GM23338 (cell line): ENCODE data around the gene ATP5PO. TPM values are rescaled to one million over a fixed set of nuclear protein-coding genes. Genes with fewer than 3 reads are reported as not detected.

Experiments used
- ATAC-seq: fragments of 200-7000 bp; cut with Tn5 transposase; 3 replicates; pipeline ENCODE4 v1.9.1; 2020
- DNase-seq: peaks from one replicate; pipeline ENCODE4 v3.0.0-alpha.2; 2015; ENCODE audit warnings: low spot score
- H2AFZ ChIP-seq: fragments of 200-600 bp; sonication (generic); 2 replicates; pipeline ENCODE4 v1.8.0; 2016; ENCODE audit warnings: antibody characterized with exemption, mild to moderate bottlenecking, moderate library complexity
- H3F3A ChIP-seq: fragments of 200-600 bp; sonication (generic); replicated peaks from 2 replicates; pipeline ENCODE4 v1.8.0; 2017; ENCODE audit warnings: antibody characterized with exemption, mixed run types, low read depth
- H3K27ac ChIP-seq: fragments of 200-600 bp; sonication (generic); 2 replicates; pipeline ENCODE4 v1.6.1; 2016; ENCODE audit warnings: low read depth
- H3K27me3 ChIP-seq: fragments of 200-600 bp; sonication (generic); 2 replicates; pipeline ENCODE4 v1.8.0; 2016; ENCODE audit warnings: mild to moderate bottlenecking, mixed run types, moderate library complexity; ENCODE audit not compliant: insufficient read depth
- H3K36me3 ChIP-seq: fragments of 200-600 bp; sonication (generic); 2 replicates; pipeline ENCODE4 v1.8.0; 2016; ENCODE audit warnings: mild to moderate bottlenecking; ENCODE audit not compliant: insufficient read depth
- H3K4me1 ChIP-seq: fragments of 200-600 bp; sonication (generic); 2 replicates; pipeline ENCODE4 v1.8.0; 2016; ENCODE audit warnings: mild to moderate bottlenecking, moderate library complexity; ENCODE audit not compliant: insufficient read depth
- H3K4me2 ChIP-seq: fragments of 200-600 bp; sonication (generic); 2 replicates; pipeline ENCODE4 v1.7.1; 2017; ENCODE audit warnings: mixed run types
- H3K4me3 ChIP-seq: fragments of 200-600 bp; sonication (generic); 2 replicates; pipeline ENCODE4 v1.6.1; 2016; ENCODE audit warnings: mixed run types
- H3K79me2 ChIP-seq: fragments of 200-600 bp; sonication (generic); replicated peaks from 2 replicates; pipeline ENCODE4 v1.8.0; 2017; ENCODE audit warnings: mild to moderate bottlenecking; ENCODE audit not compliant: insufficient read depth
- H3K9me2 ChIP-seq: fragments of 200-600 bp; sonication (generic); 2 replicates; pipeline ENCODE4 v1.8.0; 2017; ENCODE audit not compliant: insufficient read depth
- H4K20me1 ChIP-seq: fragments of 200-600 bp; sonication (generic); replicated peaks from 2 replicates; pipeline ENCODE4 v1.8.0; 2017; ENCODE audit warnings: mild to moderate bottlenecking; ENCODE audit not compliant: insufficient read depth
- H3K27ac Mint-ChIP-seq: 2 replicates; pipeline ENCODE4 v1.8.0; 2020; ENCODE audit warnings: inconsistent platforms, mild to moderate bottlenecking, moderate library complexity, mixed read lengths
- H3K27me3 Mint-ChIP-seq: 3 replicates; pipeline ENCODE4 v1.8.0; 2022; ENCODE audit warnings: low read depth, mild to moderate bottlenecking, moderate library complexity, mixed read lengths, inconsistent platforms; ENCODE audit not compliant: insufficient read depth, poor library complexity
- H3K36me3 Mint-ChIP-seq: 3 replicates; pipeline ENCODE4 v1.8.0; 2021; ENCODE audit warnings: low read depth, mild to moderate bottlenecking, inconsistent platforms, moderate library complexity, mixed read lengths
- H3K4me1 Mint-ChIP-seq: 3 replicates; pipeline ENCODE4 v1.8.0; 2020; ENCODE audit warnings: mild to moderate bottlenecking, inconsistent platforms, mixed read lengths
- H3K4me3 Mint-ChIP-seq: 3 replicates; pipeline ENCODE4 v1.8.0; 2021; ENCODE audit warnings: moderate library complexity, mild to moderate bottlenecking, inconsistent platforms, mixed read lengths
- H3K9me3 Mint-ChIP-seq: 3 replicates; pipeline ENCODE4 v1.8.0; 2020; ENCODE audit warnings: moderate library complexity, mild to moderate bottlenecking, inconsistent platforms, mixed read lengths
- CTCF ChIP-seq, 2 experiments: fragments of 200-600 bp in 1 of 2; sonication (generic) in 1 of 2; conservative IDR thresholded peaks; 2 replicates each; pipeline versions ENCODE4 v1.5.1 to v1.6.1; 2016 to 2017; ENCODE audit warnings: antibody characterized with exemption in 2 of 2, low read depth in 2 of 2, mild to moderate bottlenecking in 2 of 2, moderate library complexity in 1 of 2
- EZH2phosphoT487 ChIP-seq: fragments of 200-600 bp; sonication (generic); IDR thresholded peaks from one replicate; pipeline ENCODE4 v1.8.1; 2018; ENCODE audit warnings: antibody characterized with exemption; ENCODE audit not compliant: unreplicated experiment
- ZNF462 ChIP-seq: fragments of 250-450 bp; sonication (Bioruptor Pico); IDR thresholded peaks from 2 replicates; pipeline ENCODE4 v1.5.0; 2020; ENCODE audit warnings: mild to moderate bottlenecking, moderate library complexity
- polyA plus RNA-seq: library from polyadenylated mRNA; unstranded; fragments of >200 nt; fragmentation: Nextera tagmentation; extraction: Ambion mirVana; gene quantifications from 2 replicates; pipeline ENCODE4 v1.2.1, GENCODE V29; 2016
- total RNA-seq: library from RNA; depleted of rRNA; stranded (reverse); fragments of >200 nt; shearing (Covaris generic); gene quantifications from 2 replicates; pipeline ENCODE4 v1.2.3, GENCODE V29; 2014

ATP5PO gene
- total and polyA plus RNA-seq, 2 experiments from 2014 or later: 244 to 522 TPM

- TF ChIP-seq ZNF462: no peak
- TF ChIP-seq CTCF (conservative IDR thresholded peaks at IDR 0.05; ENCODE audit: low read depth in 2 of 2): no peak
These were observed 58.6 kb downstream of the ATP5PO start (continued) for GRCh38 chr21:33856893-33857527.

GRCh38 chr21:33855190-33855589, 60.4 kb downstream of the ATP5PO start:
- Mint-ChIP-seq H3K4me1 (peaks cover 14% of the 10 kb centered on the region), H3K27ac (no peak overlapping the region), H3K9me3 (no peaks in the 10 kb centered on the region), H3K36me3 (no peaks in the 10 kb centered on the region), H3K27me3 (peaks cover 3% of the 10 kb centered on the region), H3K4me3 (no peak overlapping the region)
- peaks cover 13% of the 10 kb centered on the region for H3K4me1 ChIP-seq
- peak; percentile 49 to 53 for TF ChIP-seq CTCF (conservative IDR thresholded peaks at IDR 0.05; ENCODE audit: low read depth in 2 of 2)
- TF ChIP-seq EZH2phosphoT487: no peak
- no peak overlapping the region for H3K4me3 ChIP-seq
- no peaks in the 10 kb centered on the region for H4K20me1 ChIP-seq
- H3K9me2 ChIP-seq: 0 out of 2 replicates have a peak, but pooled peaks cover 6% of the 10 kb centered on the region
- H3F3A ChIP-seq: no peaks in the 10 kb centered on the region
- H3K27me3 ChIP-seq: no peaks in the 10 kb centered on the region
- H3K4me2 ChIP-seq: no peak overlapping the region
- H2AFZ ChIP-seq: no peak overlapping the region
- ATAC-seq: no peak
- peak; percentile 58 for DNase-seq
- no peaks in the 10 kb centered on the region for H3K79me2 ChIP-seq
- H3K36me3 ChIP-seq: no peaks in the 10 kb centered on the region
- no peak overlapping the region for H3K27ac ChIP-seq
